B cell (primary cell): Measurements from ENCODE around the gene PRXL2B. TPM values are rescaled to one million over a fixed set of nuclear protein-coding genes. Genes with fewer than 3 reads are reported as not detected.

Experiments
- ATAC-seq: fragments of 200-7000 bp; cut with Tn5 transposase; one replicate; pipeline ENCODE4 v1.10.0; 2021; ENCODE audit warnings: low read depth, mild to moderate bottlenecking, moderate number of reproducible peaks, moderate library complexity
- CTCF ChIA-PET: fragments of 350-600 bp; sonication (Branson Sonifier 250); formaldehyde crosslinking; loops from one replicate; lab custom pipeline; 2021; ENCODE audit warnings: antibody characterized with exemption, inconsistent platforms; lab: Charles Lee
- POLR2A ChIA-PET: fragments of 350-600 bp; sonication (Branson Sonifier 250); formaldehyde crosslinking; loops from one replicate; lab custom pipeline; 2021; ENCODE audit warnings: antibody characterized with exemption; lab: Charles Lee
- DNase-seq: peaks from one replicate; pipeline ENCODE4 v3.0.0; 2013
- H2AFZ ChIP-seq: 2 replicates; pipeline ENCODE4 v1.6.1; 2012; ENCODE audit warnings: mild to moderate bottlenecking, low read depth, low read length; ENCODE audit not compliant: insufficient read depth, poor library complexity, severe bottlenecking
- H3K27ac ChIP-seq, 2 donors: 1 replicate in 1 of 2; 2 replicates in 1 of 2; pipeline ENCODE4 v1.5.1; 2012 to 2013; ENCODE audit warnings: low read length in 2 of 2, mild to moderate bottlenecking in 2 of 2, moderate library complexity in 1 of 2
- H3K27me3 ChIP-seq, 4 experiments: fragments of 200-600 bp in 1 of 4; sonication (generic) in 1 of 4; replicated peaks in 1 of 4; 1 replicate in 2 of 4; 2 replicates in 2 of 4; pipeline versions ENCODE4 v1.6.1 to v1.7.0; 2013 to 2016; ENCODE audit warnings: low read length in 3 of 4, mild to moderate bottlenecking in 2 of 4, mixed read lengths in 1 of 4, moderate library complexity in 1 of 4; ENCODE audit not compliant: insufficient read depth in 4 of 4, control insufficient read depth in 3 of 4; ENCODE audit errors: control extremely low read depth in 1 of 4
- H3K36me3 ChIP-seq, 2 experiments: replicated peaks in 1 of 2; 1 replicate in 1 of 2; 2 replicates in 1 of 2; pipeline versions ENCODE4 v1.6.1 to v1.7.1; 2013; ENCODE audit warnings: low read length in 1 of 2; ENCODE audit not compliant: insufficient read depth in 2 of 2, control insufficient read depth in 1 of 2; ENCODE audit errors: control extremely low read depth in 1 of 2, extremely low read depth in 1 of 2
- H3K4me1 ChIP-seq, 2 donors: fragments of 200-600 bp in 1 of 2; sonication (generic) in 1 of 2; 1 replicate in 1 of 2; 2 replicates in 1 of 2; pipeline versions ENCODE4 v1.5.1 to v1.6.1; 2013 to 2017; ENCODE audit warnings: low read length in 2 of 2; ENCODE audit not compliant: control insufficient read depth in 2 of 2, insufficient read depth in 2 of 2
- H3K4me2 ChIP-seq: replicated peaks from 2 replicates; pipeline ENCODE3; 2012; ENCODE audit warnings: mild to moderate bottlenecking, low read depth, low read length; ENCODE audit not compliant: poor library complexity, severe bottlenecking
- H3K4me3 ChIP-seq, 5 experiments: fragments of 200-600 bp in 1 of 5; sonication (generic) in 1 of 5; 1 replicate in 3 of 5; 2 replicates in 2 of 5; pipeline versions ENCODE4 v1.5.1 to v1.7.0; 2011 to 2016; ENCODE audit warnings: low read length in 4 of 5, mild to moderate bottlenecking in 4 of 5, low read depth in 2 of 5, control low read depth in 1 of 5, moderate library complexity in 1 of 5; ENCODE audit not compliant: insufficient read depth in 1 of 5; ENCODE audit errors: control extremely low read depth in 1 of 5, extremely low read depth in 1 of 5
- H3K79me2 ChIP-seq: fragments of 200-600 bp; sonication (generic); one replicate; pipeline ENCODE4 v1.6.0; 2016; ENCODE audit warnings: low read length; ENCODE audit not compliant: control insufficient read depth, insufficient read depth
- H3K9ac ChIP-seq: fragments of 200-600 bp; sonication (generic); 2 replicates; pipeline ENCODE4 v1.6.1; 2017; ENCODE audit warnings: mild to moderate bottlenecking, low read length, moderate library complexity
- H3K9me3 ChIP-seq, 3 donors: one replicate each; pipeline versions ENCODE4 v1.6.1 to v1.7.1; 2013; ENCODE audit warnings: low read length in 2 of 3; ENCODE audit not compliant: control insufficient read depth in 2 of 3, insufficient read depth in 1 of 3; ENCODE audit errors: control extremely low read depth in 1 of 3
- H4K20me1 ChIP-seq: 2 replicates; pipeline ENCODE4 v1.6.0; 2012; ENCODE audit warnings: mild to moderate bottlenecking, low read length; ENCODE audit not compliant: insufficient read depth, control insufficient read depth, poor library complexity, severe bottlenecking
- H3K27ac Mint-ChIP-seq: one replicate; pipeline ENCODE4 v1.8.0; 2021; ENCODE audit warnings: mixed read lengths
- H3K27me3 Mint-ChIP-seq: one replicate; pipeline ENCODE4 v1.8.0; 2021; ENCODE audit warnings: mixed read lengths
- H3K4me1 Mint-ChIP-seq: one replicate; pipeline ENCODE4 v1.8.0; 2021; ENCODE audit warnings: mixed read lengths
- H3K4me3 Mint-ChIP-seq: one replicate; pipeline ENCODE4 v1.8.0; 2021; ENCODE audit warnings: mixed read lengths
- H3K9me3 Mint-ChIP-seq: one replicate; pipeline ENCODE4 v1.8.0; 2022; ENCODE audit warnings: mixed read lengths; ENCODE audit not compliant: insufficient read depth
- EZH2 ChIP-seq: IDR thresholded peaks from 2 replicates; pipeline ENCODE4 v1.6.1; 2012; ENCODE audit warnings: borderline replicate concordance, low read depth, mild to moderate bottlenecking, moderate library complexity, low read length; ENCODE audit not compliant: insufficient read depth, poor library complexity, severe bottlenecking
- WGBS: methylation state at CpG from one replicate; pipeline ENCODE4 v1.1.5; 2013; ENCODE audit warnings: missing lambda C conversion rate; ENCODE audit not compliant: insufficient coverage; 5-methylcytosine and 5-hydroxymethylcytosine counted together
- intact Hi-C: fragments of 100-400 bp; cut with micrococcal nuclease; formaldehyde crosslinking; loops from one replicate; pipeline ENCODE4 v1.10.0; 2022
- polyA plus RNA-seq: library from polyadenylated mRNA; depleted of rRNA; stranded (reverse); fragments of >200 nt; gene quantifications from 2 replicates; pipeline ENCODE4 v1.2.3, GENCODE V29; 2012
- total RNA-seq, 2 donors: library from RNA; stranded (reverse); fragments of 120-200 nt in 1 of 2; gene quantifications; 1 replicate in 1 of 2; 2 replicates in 1 of 2; pipeline versions ENCODE4 v1.2.3 to v1.2.4, GENCODE V29; 2013 to 2022
- TF ChIP-seq, protein P1 (sequence below): fragments of 200-600 bp; IDR thresholded peaks from one replicate; pipeline ENCODE4 v1.8.0; 2022; ENCODE audit warnings: antibody characterized with exemption, mild to moderate bottlenecking

The PRXL2B gene
- total and polyA plus RNA-seq, 2 donors (not counting 1 experiment from before 2014, with no cell fraction given) = 13.0 to 27.0 TPM

DNA sequence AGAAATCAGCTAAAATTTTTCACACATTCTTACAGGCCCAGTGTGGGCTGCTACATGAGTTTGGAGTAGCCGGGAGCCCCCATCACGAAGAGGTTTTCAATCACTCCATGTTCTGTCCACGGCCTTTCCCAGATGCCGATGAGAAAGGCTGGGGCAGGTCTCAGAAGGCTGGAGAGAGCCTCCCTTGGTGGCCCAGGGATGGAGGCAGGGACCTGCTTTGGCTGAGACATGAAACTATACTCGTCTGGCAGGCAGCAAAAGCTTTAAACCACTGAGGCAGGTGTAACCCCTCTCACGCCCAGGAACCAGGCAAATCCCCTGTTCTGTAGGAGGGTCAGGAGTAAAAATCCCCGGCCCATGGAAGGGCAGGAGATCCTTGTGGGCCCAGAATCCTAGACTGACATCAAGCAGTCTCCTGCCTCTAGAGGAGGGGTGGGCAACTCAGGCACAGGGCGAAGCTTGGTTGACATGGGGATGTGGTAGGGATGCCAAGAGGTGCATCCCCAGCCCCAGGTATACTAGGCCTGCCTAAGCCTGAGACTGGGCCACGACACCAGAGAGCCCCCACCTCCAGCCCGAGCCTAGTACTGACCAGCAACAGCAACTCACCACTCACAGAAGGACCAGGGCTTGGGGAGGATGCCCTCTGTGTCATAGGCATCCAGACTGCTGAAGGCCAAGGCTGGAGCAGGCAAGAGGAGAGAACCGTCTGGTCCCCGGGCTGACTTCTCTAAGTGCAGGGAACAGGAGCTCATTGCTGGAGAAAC is 37.2 kb downstream of the PRXL2B start:
- POLR2A ChIA-PET = no interaction called here
- TF ChIP-seq EZH2 = no peak
- TF ChIP-seq, protein P1, sequence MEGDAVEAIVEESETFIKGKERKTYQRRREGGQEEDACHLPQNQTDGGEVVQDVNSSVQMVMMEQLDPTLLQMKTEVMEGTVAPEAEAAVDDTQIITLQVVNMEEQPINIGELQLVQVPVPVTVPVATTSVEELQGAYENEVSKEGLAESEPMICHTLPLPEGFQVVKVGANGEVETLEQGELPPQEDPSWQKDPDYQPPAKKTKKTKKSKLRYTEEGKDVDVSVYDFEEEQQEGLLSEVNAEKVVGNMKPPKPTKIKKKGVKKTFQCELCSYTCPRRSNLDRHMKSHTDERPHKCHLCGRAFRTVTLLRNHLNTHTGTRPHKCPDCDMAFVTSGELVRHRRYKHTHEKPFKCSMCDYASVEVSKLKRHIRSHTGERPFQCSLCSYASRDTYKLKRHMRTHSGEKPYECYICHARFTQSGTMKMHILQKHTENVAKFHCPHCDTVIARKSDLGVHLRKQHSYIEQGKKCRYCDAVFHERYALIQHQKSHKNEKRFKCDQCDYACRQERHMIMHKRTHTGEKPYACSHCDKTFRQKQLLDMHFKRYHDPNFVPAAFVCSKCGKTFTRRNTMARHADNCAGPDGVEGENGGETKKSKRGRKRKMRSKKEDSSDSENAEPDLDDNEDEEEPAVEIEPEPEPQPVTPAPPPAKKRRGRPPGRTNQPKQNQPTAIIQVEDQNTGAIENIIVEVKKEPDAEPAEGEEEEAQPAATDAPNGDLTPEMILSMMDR = no peak
- Mint-ChIP-seq H3K27me3 (peaks cover 48% of the 10 kb centered on the region), H3K4me3 (no peak overlapping the region), H3K9me3 (peaks cover 5% of the 10 kb centered on the region), H3K4me1 (peaks cover 3% of the 10 kb centered on the region), H3K27ac (no peak overlapping the region)
- Histone ChIP-seq H3K79me2 (no peaks in the 10 kb centered on the region), H3K9ac (no peak overlapping the region), H3K4me3 (no peak overlapping the region), H3K4me2 (no peak overlapping the region), H3K9me3 (peaks cover 2 to 25% (median 8%) of the 10 kb centered on the region in 3 donors), H3K27me3 (peaks cover 0 to 35% (median 22%) of the 10 kb centered on the region in 4 experiments), H3K4me1 (peaks cover 9 to 11% of the 10 kb centered on the region in 2 donors), H2AFZ (no peak overlapping the region), H3K27ac (no peak overlapping the region), H3K36me3 (no peaks in the 10 kb centered on the region), H4K20me1 (no peaks in the 10 kb centered on the region)
- 81% methylated on average over 10 of the region's 12 CpGs for WGBS
- intact Hi-C loops = no loop called here
- no peak for DNase-seq
- ATAC-seq = no peak
- CTCF ChIA-PET = no interaction called here

GRCh38 chr1:2624735-2625300 is 38.2 kb downstream of the PRXL2B start:
- Histone ChIP-seq H4K20me1 (no peaks in the 10 kb centered on the region), H3K4me3 (no peak overlapping the region), H3K4me2 (no peak overlapping the region), H2AFZ (no peak overlapping the region), H3K9me3 (peaks cover 2 to 32% (median 8%) of the 10 kb centered on the region in 3 donors), H3K4me1 (peaks cover 9 to 11% of the 10 kb centered on the region in 2 donors), H3K9ac (no peak overlapping the region), H3K27me3 (peaks cover 0 to 42% (median 25%) of the 10 kb centered on the region in 4 experiments), H3K27ac (no peak overlapping the region), H3K36me3 (no peaks in the 10 kb centered on the region), H3K79me2 (no peaks in the 10 kb centered on the region)
- no peak for ATAC-seq
- intact Hi-C loops = no loop called here
- Mint-ChIP-seq H3K4me1 (peaks cover 3% of the 10 kb centered on the region), H3K27me3 (peaks cover 45% of the 10 kb centered on the region), H3K27ac (no peak overlapping the region), H3K9me3 (peaks cover 3% of the 10 kb centered on the region), H3K4me3 (no peak overlapping the region)
- POLR2A ChIA-PET = no interaction called here
- 81% methylated on average over 5 of the region's 13 CpGs for WGBS
- CTCF ChIA-PET = no interaction called here
- no peak for DNase-seq
- TF ChIP-seq, protein P1 = no peak
- TF ChIP-seq EZH2 = no peak
